DMS79 treated with DMSO at 0.1 percent for 48 hours (cell line): Measurements from ENCODE around the gene TMEM138.

Experiments used
- DNase-seq: peaks from one replicate; lab custom pipeline; 2025; lab: John Stamatoyannopoulos, UW

The TMEM138 gene

GRCh38 chr11:61406991-61407728 lies 45.0 kb downstream of the TMEM138 start:
- no peak for DNase-seq

GRCh38 chr11:61411589-61411988 lies 49.4 kb downstream of the TMEM138 start:
- no peak for DNase-seq

- no peak for DNase-seq
These were observed 51.3 kb downstream of the TMEM138 start for GRCh38 chr11:61413496-61413895.

- DNase-seq = no peak
These were observed 52.4 kb downstream of the TMEM138 start for GRCh38 chr11:61414547-61414946.

- no peak for DNase-seq
These were observed 53.2 kb downstream of the TMEM138 start for GRCh38 chr11:61415381-61415780.

- no peak for DNase-seq
These were observed 54.8 kb downstream of the TMEM138 start for GRCh38 chr11:61416941-61417340.

- no peak for DNase-seq
These were observed 55.5 kb downstream of the TMEM138 start for GRCh38 chr11:61417670-61418069.

GRCh38 chr11:61418136-61418535 lies 56.0 kb downstream of the TMEM138 start:
- no peak for DNase-seq
